Activated T-cell treated with anti-CD3 and anti-CD28 coated beads, Interleukin-2, amount 50 U/mL, for 24 hours (primary cell): ENCODE measurements around the gene SLC2A5.
"Not testable (repeated sequence)": the region's sequence is repeated elsewhere in the genome, so short reads cannot be mapped to it uniquely, and the experiment has no call there.

Experiments used
- DNase-seq: peaks from one replicate; pipeline ENCODE4 v3.0.0-alpha.2; 2020
- H3K27ac Mint-ChIP-seq: 2 replicates; pipeline ENCODE4 v1.8.0; 2020; ENCODE audit warnings: mild to moderate bottlenecking, mixed read lengths
- H3K27me3 Mint-ChIP-seq: 2 replicates; pipeline ENCODE4 v1.8.0; 2020; ENCODE audit warnings: mixed read lengths
- H3K36me3 Mint-ChIP-seq: 2 replicates; pipeline ENCODE4 v1.8.0; 2020; ENCODE audit warnings: low read depth, mixed read lengths
- H3K4me1 Mint-ChIP-seq: 2 replicates; pipeline ENCODE4 v1.8.0; 2020; ENCODE audit warnings: low read depth, mixed read lengths
- H3K4me3 Mint-ChIP-seq: 2 replicates; pipeline ENCODE4 v1.8.0; 2020; ENCODE audit warnings: mild to moderate bottlenecking, moderate library complexity, mixed read lengths
- H3K9me3 Mint-ChIP-seq: 2 replicates; pipeline ENCODE4 v1.8.0; 2020; ENCODE audit warnings: mixed read lengths

SLC2A5 gene

GRCh38 chr1:9022026-9022738, 47.3 kb downstream of the SLC2A5 start:
- H3K4me3 Mint-ChIP-seq, H3K27me3 Mint-ChIP-seq, H3K36me3 Mint-ChIP-seq, H3K4me1 Mint-ChIP-seq, DNase-seq, H3K9me3 Mint-ChIP-seq, H3K27ac Mint-ChIP-seq: not testable (repeated sequence)

- H3K4me1 Mint-ChIP-seq, result no peaks in the 10 kb centered on the region
- H3K4me3 Mint-ChIP-seq, result no peak overlapping the region
- no peak for DNase-seq
- peaks cover 3% of the 10 kb centered on the region for H3K27me3 Mint-ChIP-seq
- no peaks in the 10 kb centered on the region for H3K36me3 Mint-ChIP-seq
- no peak overlapping the region for H3K27ac Mint-ChIP-seq
- no peaks in the 10 kb centered on the region for H3K9me3 Mint-ChIP-seq
These were observed 49.1 kb downstream of the SLC2A5 start for GRCh38 chr1:9020305-9020704.

GRCh38 chr1:9019896-9020295, 49.5 kb downstream of the SLC2A5 start:
- no peaks in the 10 kb centered on the region for H3K4me1 Mint-ChIP-seq
- H3K27me3 Mint-ChIP-seq, result peaks cover 3% of the 10 kb centered on the region
- no peak overlapping the region for H3K4me3 Mint-ChIP-seq
- no peaks in the 10 kb centered on the region for H3K36me3 Mint-ChIP-seq
- H3K9me3 Mint-ChIP-seq, result no peaks in the 10 kb centered on the region
- no peak overlapping the region for H3K27ac Mint-ChIP-seq
- DNase-seq, result no peak

GRCh38 chr1:9018333-9018732, 51.1 kb downstream of the SLC2A5 start:
- Mint-ChIP-seq H3K27me3 (peaks cover 3% of the 10 kb centered on the region), H3K4me1 (no peaks in the 10 kb centered on the region), H3K36me3 (no peaks in the 10 kb centered on the region), H3K27ac (no peak overlapping the region), H3K4me3 (no peak overlapping the region), H3K9me3 (no peaks in the 10 kb centered on the region)
- no peak for DNase-seq

- Mint-ChIP-seq H3K4me1 (no peaks in the 10 kb centered on the region), H3K27ac (no peak overlapping the region), H3K27me3 (peaks cover 6% of the 10 kb centered on the region), H3K9me3 (no peaks in the 10 kb centered on the region), H3K4me3 (no peak overlapping the region), H3K36me3 (no peaks in the 10 kb centered on the region)
- no peak for DNase-seq
These were observed 53.0 kb downstream of the SLC2A5 start for GRCh38 chr1:9016455-9016854.

- Mint-ChIP-seq H3K4me1 (no peaks in the 10 kb centered on the region), H3K9me3 (no peaks in the 10 kb centered on the region), H3K36me3 (no peaks in the 10 kb centered on the region), H3K4me3 (no peak overlapping the region), H3K27me3 (peaks cover 3% of the 10 kb centered on the region), H3K27ac (no peak overlapping the region)
- DNase-seq, result no peak
These were observed 54.7 kb downstream of the SLC2A5 start for GRCh38 chr1:9014475-9015375.

- H3K27me3 Mint-ChIP-seq, result peaks cover 3% of the 10 kb centered on the region
These were observed 55.6 kb downstream of the SLC2A5 start for GRCh38 chr1:9013819-9014218.

GRCh38 chr1:9010781-9011323, 58.6 kb downstream of the SLC2A5 start:
- H3K4me3 Mint-ChIP-seq, result no peak overlapping the region
- no peaks in the 10 kb centered on the region for H3K36me3 Mint-ChIP-seq
- no peaks in the 10 kb centered on the region for H3K9me3 Mint-ChIP-seq
- no peak overlapping the region for H3K27ac Mint-ChIP-seq
- H3K27me3 Mint-ChIP-seq, result peaks cover 3% of the 10 kb centered on the region
- DNase-seq, result no peak
- H3K4me1 Mint-ChIP-seq, result no peaks in the 10 kb centered on the region

More at GRCh38 chr1:9013819-9014218, 55.6 kb downstream of the SLC2A5 start:
- H3K36me3 Mint-ChIP-seq, result no peaks in the 10 kb centered on the region
- no peak for DNase-seq
- H3K9me3 Mint-ChIP-seq, result no peaks in the 10 kb centered on the region
- H3K4me1 Mint-ChIP-seq, result no peaks in the 10 kb centered on the region
- no peak overlapping the region for H3K4me3 Mint-ChIP-seq
- no peak overlapping the region for H3K27ac Mint-ChIP-seq

GRCh38 chr1:9009438-9010370, 59.7 kb downstream of the SLC2A5 start:
- Mint-ChIP-seq H3K27ac (no peak overlapping the region), H3K4me3 (no peak overlapping the region), H3K9me3 (no peaks in the 10 kb centered on the region), H3K4me1 (peaks cover 6% of the 10 kb centered on the region), H3K36me3 (no peaks in the 10 kb centered on the region), H3K27me3 (peaks cover 3% of the 10 kb centered on the region)
- peak; percentile 49 for DNase-seq

GRCh38 chr1:9008236-9008635, 61.2 kb downstream of the SLC2A5 start:
- H3K27ac Mint-ChIP-seq, result no peak overlapping the region
- H3K27me3 Mint-ChIP-seq, result peaks cover 3% of the 10 kb centered on the region
- no peaks in the 10 kb centered on the region for H3K36me3 Mint-ChIP-seq
- DNase-seq, result no peak
- peaks cover 11% of the 10 kb centered on the region for H3K4me1 Mint-ChIP-seq
- no peak overlapping the region for H3K4me3 Mint-ChIP-seq
- no peaks in the 10 kb centered on the region for H3K9me3 Mint-ChIP-seq

- DNase-seq, result no peak
- Mint-ChIP-seq H3K4me3 (no peak overlapping the region), H3K27ac (no peak overlapping the region), H3K4me1 (peaks cover 11% of the 10 kb centered on the region), H3K36me3 (no peaks in the 10 kb centered on the region), H3K9me3 (no peaks in the 10 kb centered on the region), H3K27me3 (no peaks in the 10 kb centered on the region)
These were observed 62.3 kb downstream of the SLC2A5 start for GRCh38 chr1:9006956-9007615.

GRCh38 chr1:9005395-9005708, 64.1 kb downstream of the SLC2A5 start:
- H3K36me3 Mint-ChIP-seq, result no peaks in the 10 kb centered on the region
- peaks cover 11% of the 10 kb centered on the region for H3K4me1 Mint-ChIP-seq
- H3K4me3 Mint-ChIP-seq, result no peak overlapping the region
- DNase-seq, result no peak
- H3K27me3 Mint-ChIP-seq, result no peaks in the 10 kb centered on the region
- no peak overlapping the region for H3K27ac Mint-ChIP-seq
- H3K9me3 Mint-ChIP-seq, result no peaks in the 10 kb centered on the region

- Mint-ChIP-seq H3K36me3 (no peaks in the 10 kb centered on the region), H3K4me1 (peaks cover 11% of the 10 kb centered on the region), H3K4me3 (no peak overlapping the region), H3K9me3 (no peaks in the 10 kb centered on the region), H3K27me3 (no peaks in the 10 kb centered on the region), H3K27ac (no peak overlapping the region)
- peak; percentile 90 for DNase-seq
These were observed 64.6 kb downstream of the SLC2A5 start for GRCh38 chr1:9004700-9005394.
